Transverse colon (tissue), 4 donors: Measurements from ENCODE around the gene CAMTA1.

Experiments
- CTCF ChIP-seq, 5 experiments: fragments of 200-600 bp in 3 of 5; fragments of 450-650 bp in 2 of 5; sonication (generic) in 3 of 5; IDR thresholded peaks; 1 replicate in 2 of 5; 2 replicates in 3 of 5; pipeline ENCODE4 v1.5.1; 2016 to 2017; ENCODE audit warnings: antibody characterized with exemption in 5 of 5, inconsistent platforms in 3 of 5, mild to moderate bottlenecking in 2 of 5, moderate library complexity in 1 of 5
- POLR2A ChIP-seq: fragments of 450-650 bp; IDR thresholded peaks from one replicate; pipeline ENCODE4 v1.6.1; 2016; ENCODE audit warnings: antibody characterized with exemption, mild to moderate bottlenecking, moderate library complexity
- POLR2AphosphoS5 ChIP-seq, 3 donors: sonication (generic); formaldehyde crosslinking; IDR thresholded peaks; one replicate each; pipeline ENCODE4 v1.6.1; 2016; ENCODE audit warnings: antibody characterized with exemption in 3 of 3

- no peak for TF ChIP-seq CTCF (IDR thresholded peaks at IDR 0.05)
- no peak for TF ChIP-seq POLR2A
- TF ChIP-seq POLR2AphosphoS5 (IDR thresholded peaks at IDR 0.05): no peak
Measured at GRCh38 chr1:7785108-7785507, 999.9 kb downstream of the CAMTA1 start.
